Thyroid gland (tissue), 4 donors: Measurements from ENCODE around the gene TEX38. TPM values are rescaled to one million over a fixed set of nuclear protein-coding genes. Genes with fewer than 3 reads are reported as not detected.

Source experiments
- DNase-seq, 2 donors: peaks; one replicate each; pipeline ENCODE4 v3.0.0-alpha.2; 2019
- H3K27ac ChIP-seq, 3 donors: fragments of 200-600 bp; sonication (generic); 1 replicate in 2 of 3; 2 replicates in 1 of 3; pipeline ENCODE4 v1.5.1; 2016 to 2019; ENCODE audit warnings: mild to moderate bottlenecking in 1 of 3, moderate library complexity in 1 of 3
- H3K27me3 ChIP-seq: fragments of 200-600 bp; sonication (generic); one replicate; pipeline ENCODE4 v1.5.1; 2019
- H3K36me3 ChIP-seq, 2 donors: fragments of 200-600 bp; sonication (generic); one replicate each; pipeline ENCODE4 v1.5.1; 2016 to 2019
- H3K4me1 ChIP-seq, 2 donors: fragments of 200-600 bp; sonication (generic); one replicate each; pipeline ENCODE4 v1.5.1; 2017 to 2019
- H3K4me3 ChIP-seq, 3 donors: fragments of 200-600 bp; sonication (generic); replicated peaks in 1 of 3; 1 replicate in 2 of 3; 2 replicates in 1 of 3; pipeline ENCODE4 v1.5.1; 2016; ENCODE audit warnings: mild to moderate bottlenecking in 1 of 3
- H3K9me3 ChIP-seq: fragments of 200-600 bp; sonication (generic); one replicate; pipeline ENCODE4 v1.5.1; 2017
- POLR2A ChIP-seq, 2 donors: fragments of 450-650 bp; IDR thresholded peaks; one replicate each; pipeline ENCODE4 v1.6.1; 2017; ENCODE audit warnings: antibody characterized with exemption in 2 of 2, mild to moderate bottlenecking in 2 of 2, moderate library complexity in 1 of 2
- WGBS, 2 donors: methylation state at CpG; one replicate each; pipeline ENCODE4 v1.1.5; 2017; 5-methylcytosine and 5-hydroxymethylcytosine counted together
- intact Hi-C: fragments of 100-400 bp; cut with DNase I; formaldehyde crosslinking; loops from one replicate; pipeline ENCODE4 v1.15.1; 2023
- total RNA-seq, 4 donors: library from RNA; depleted of rRNA; stranded (reverse); fragments of >200 nt; gene quantifications; one replicate each; pipeline ENCODE4 v1.2.3, GENCODE V29; 2016
- TF ChIP-seq, protein P1 (sequence below), 6 experiments: fragments of 200-600 bp in 3 of 6; fragments of 450-650 bp in 3 of 6; sonication (generic) in 3 of 6; IDR thresholded peaks; one replicate each; pipeline ENCODE4 v1.5.1; 2016 to 2019; ENCODE audit warnings: antibody characterized with exemption in 6 of 6, mild to moderate bottlenecking in 2 of 6, inconsistent platforms in 1 of 6, moderate library complexity in 1 of 6

Gene TEX38
- total RNA-seq, 4 donors from 2014 or later: 2.1 TPM; not detected in 3

DNA sequence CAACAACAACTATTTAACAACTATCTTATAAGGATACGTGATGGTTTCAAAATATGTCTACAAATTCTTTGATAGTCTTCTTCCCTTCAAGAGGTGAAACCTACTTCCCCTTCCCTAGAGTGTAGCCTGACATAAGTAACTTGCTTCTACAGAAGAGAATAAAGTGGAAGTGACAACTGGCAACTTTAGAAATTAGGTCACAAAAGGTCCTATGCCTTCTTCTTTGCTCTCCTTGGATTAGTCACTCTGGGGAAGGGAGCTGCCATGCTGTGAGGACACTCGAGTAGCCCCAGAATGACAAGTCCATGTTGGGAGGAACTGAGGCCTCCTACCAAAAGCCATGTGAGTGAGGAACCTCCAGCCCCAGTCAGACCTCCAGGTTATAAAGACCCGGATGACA lies 28.0 kb downstream of the TEX38 start:
- no peak for DNase-seq
- Histone ChIP-seq H3K36me3 (peaks cover 14 to 17% of the 10 kb centered on the region in 2 donors), H3K27me3 (no peaks in the 10 kb centered on the region), H3K4me1 (no peaks in the 10 kb centered on the region), H3K9me3 (no peaks in the 10 kb centered on the region), H3K27ac (no peak overlapping the region), H3K4me3 (no peak overlapping the region)
- TF ChIP-seq, protein P1, sequence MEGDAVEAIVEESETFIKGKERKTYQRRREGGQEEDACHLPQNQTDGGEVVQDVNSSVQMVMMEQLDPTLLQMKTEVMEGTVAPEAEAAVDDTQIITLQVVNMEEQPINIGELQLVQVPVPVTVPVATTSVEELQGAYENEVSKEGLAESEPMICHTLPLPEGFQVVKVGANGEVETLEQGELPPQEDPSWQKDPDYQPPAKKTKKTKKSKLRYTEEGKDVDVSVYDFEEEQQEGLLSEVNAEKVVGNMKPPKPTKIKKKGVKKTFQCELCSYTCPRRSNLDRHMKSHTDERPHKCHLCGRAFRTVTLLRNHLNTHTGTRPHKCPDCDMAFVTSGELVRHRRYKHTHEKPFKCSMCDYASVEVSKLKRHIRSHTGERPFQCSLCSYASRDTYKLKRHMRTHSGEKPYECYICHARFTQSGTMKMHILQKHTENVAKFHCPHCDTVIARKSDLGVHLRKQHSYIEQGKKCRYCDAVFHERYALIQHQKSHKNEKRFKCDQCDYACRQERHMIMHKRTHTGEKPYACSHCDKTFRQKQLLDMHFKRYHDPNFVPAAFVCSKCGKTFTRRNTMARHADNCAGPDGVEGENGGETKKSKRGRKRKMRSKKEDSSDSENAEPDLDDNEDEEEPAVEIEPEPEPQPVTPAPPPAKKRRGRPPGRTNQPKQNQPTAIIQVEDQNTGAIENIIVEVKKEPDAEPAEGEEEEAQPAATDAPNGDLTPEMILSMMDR (IDR thresholded peaks at IDR 0.05): no peak
- no peak for TF ChIP-seq POLR2A (IDR thresholded peaks at IDR 0.05)
- 77 to 78% methylated on average over 3 of the region's 3 CpGs for WGBS, 2 donors
- intact Hi-C loops: no loop called here

DNA sequence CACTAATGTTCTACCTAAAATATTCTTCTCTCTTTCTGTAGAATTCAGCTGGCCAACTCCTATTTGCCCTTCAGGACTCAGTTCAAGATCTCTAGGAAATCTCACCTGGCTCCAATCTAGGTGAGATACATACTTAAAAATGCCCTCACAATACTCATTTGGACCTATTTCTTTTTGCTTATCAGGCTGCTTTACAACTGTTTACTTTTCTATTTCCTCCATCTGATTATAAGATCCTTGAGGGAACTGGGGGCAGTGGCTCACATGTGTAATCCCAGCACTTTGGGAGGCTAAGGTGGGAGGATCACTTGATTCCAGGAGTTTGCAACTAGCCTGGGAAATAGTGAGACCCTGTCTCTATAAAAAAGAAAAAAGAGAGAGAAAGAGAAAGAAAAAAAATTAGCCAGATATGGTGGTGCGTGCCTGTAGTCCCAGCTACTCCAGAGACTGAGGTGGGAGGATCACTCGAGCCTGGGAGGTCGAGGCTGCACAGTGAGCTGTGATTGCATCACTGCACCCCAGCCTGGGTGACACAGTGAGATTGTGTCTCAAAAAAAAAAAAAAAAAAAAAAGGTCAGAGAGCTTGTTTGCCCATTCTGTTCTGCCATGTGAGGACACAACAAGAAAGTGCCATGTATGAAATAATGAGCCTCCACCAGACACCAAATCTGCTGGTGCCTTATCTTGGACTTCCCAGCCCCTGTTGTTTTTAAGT lies 32.4 kb downstream of the TEX38 start:
- Histone ChIP-seq H3K36me3 (peaks cover 30 to 33% of the 10 kb centered on the region in 2 donors), H3K4me1 (no peaks in the 10 kb centered on the region), H3K4me3 (no peak overlapping the region), H3K27ac (no peak overlapping the region), H3K27me3 (no peaks in the 10 kb centered on the region), H3K9me3 (no peaks in the 10 kb centered on the region)
- WGBS, 2 donors: 92% methylated on average over 3 of the region's 3 CpGs
- intact Hi-C loops: no loop called here
- no peak for DNase-seq
- TF ChIP-seq, protein P1 (IDR thresholded peaks at IDR 0.05): no peak
- TF ChIP-seq POLR2A (IDR thresholded peaks at IDR 0.05): no peak

DNA sequence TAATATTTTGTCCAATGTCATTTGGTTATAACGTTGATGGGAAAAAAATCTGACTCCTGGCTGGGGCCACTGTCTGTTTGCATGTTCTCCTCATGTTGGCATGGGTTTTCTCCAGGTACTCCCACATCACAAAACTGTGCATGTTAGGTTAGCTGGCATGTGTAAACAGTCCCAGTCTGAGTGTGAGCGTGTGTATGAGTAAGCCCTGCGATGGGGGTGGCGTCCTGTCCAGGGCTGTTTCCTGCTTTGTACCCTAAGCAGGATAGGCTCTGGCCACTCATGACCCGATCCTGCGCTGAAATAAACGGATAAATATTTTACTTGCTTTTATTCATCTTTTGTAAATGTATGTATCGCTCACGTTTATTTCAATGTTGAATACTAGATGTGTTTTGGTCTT lies 33.8 kb downstream of the TEX38 start:
- H3K27ac ChIP-seq: no peak overlapping the region
- no peaks in the 10 kb centered on the region for H3K4me1 ChIP-seq
- TF ChIP-seq POLR2A (IDR thresholded peaks at IDR 0.05): no peak
- TF ChIP-seq, protein P1 (IDR thresholded peaks at IDR 0.05): no peak
- H3K36me3 ChIP-seq: peaks cover 30 to 33% of the 10 kb centered on the region in 2 donors
- no peaks in the 10 kb centered on the region for H3K9me3 ChIP-seq
- H3K27me3 ChIP-seq: no peaks in the 10 kb centered on the region
- intact Hi-C loops: no loop called here
- no peak for DNase-seq
- WGBS, 2 donors: 87 to 90% methylated on average over 9 of the region's 9 CpGs
- H3K4me3 ChIP-seq: no peak overlapping the region

DNA sequence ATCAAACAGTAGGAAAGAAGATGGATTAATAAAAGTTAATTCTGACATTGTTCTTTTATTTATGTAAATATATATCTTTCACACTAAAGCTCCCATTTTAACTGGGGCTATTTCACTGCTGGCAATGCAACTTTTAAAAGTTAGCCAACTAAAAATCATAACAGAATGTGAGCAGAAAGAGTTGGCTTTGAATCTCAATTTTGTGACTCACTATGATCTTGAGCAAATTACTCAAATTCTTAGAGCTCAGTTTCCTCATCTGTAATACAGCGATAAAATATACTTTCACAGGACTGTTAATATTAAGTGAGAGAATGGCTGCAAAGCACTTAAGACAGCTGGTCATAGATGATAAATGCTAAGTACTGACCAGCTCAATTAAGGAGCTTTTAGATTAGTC lies 36.5 kb downstream of the TEX38 start:
- TF ChIP-seq, protein P1 (IDR thresholded peaks at IDR 0.05): no peak
- no peak for TF ChIP-seq POLR2A (IDR thresholded peaks at IDR 0.05)
- no peaks in the 10 kb centered on the region for H3K4me1 ChIP-seq
- H3K4me3 ChIP-seq: no peak overlapping the region
- intact Hi-C loops: no loop called here
- no peak overlapping the region for H3K27ac ChIP-seq
- peaks cover 30 to 34% of the 10 kb centered on the region in 2 donors for H3K36me3 ChIP-seq
- no peak for DNase-seq
- H3K27me3 ChIP-seq: no peaks in the 10 kb centered on the region
- no peaks in the 10 kb centered on the region for H3K9me3 ChIP-seq
- WGBS, 2 donors: 91 to 94% methylated on average over 1 of the region's 1 CpG

DNA sequence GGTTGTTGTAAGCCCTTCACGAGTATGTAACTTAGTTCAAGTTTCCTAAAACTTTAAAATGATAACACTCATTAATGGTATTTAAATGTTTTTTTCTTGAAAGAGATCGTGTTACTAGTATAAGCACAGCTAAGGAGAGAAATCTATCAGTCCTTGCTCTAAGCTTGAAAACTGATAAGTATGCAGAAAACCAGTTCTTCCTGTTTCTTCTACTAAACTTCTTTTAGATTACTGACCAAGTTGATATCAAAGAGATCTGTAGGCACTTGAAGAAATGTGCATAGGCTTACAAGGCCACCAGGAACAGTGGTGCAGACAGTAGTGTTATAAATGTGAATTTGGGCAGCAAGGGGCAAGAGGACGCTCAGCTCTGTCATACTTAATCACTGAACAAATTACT lies 43.3 kb downstream of the TEX38 start:
- DNase-seq: no peak
- TF ChIP-seq, protein P1 (IDR thresholded peaks at IDR 0.05): no peak
- no peak for TF ChIP-seq POLR2A (IDR thresholded peaks at IDR 0.05)
- no peaks in the 10 kb centered on the region for H3K27me3 ChIP-seq
- H3K27ac ChIP-seq: no peak overlapping the region
- peaks cover 8 to 22% of the 10 kb centered on the region in 2 donors for H3K36me3 ChIP-seq
- no peak overlapping the region for H3K4me3 ChIP-seq
- peaks cover 14 to 20% of the 10 kb centered on the region in 2 donors for H3K4me1 ChIP-seq
- no peaks in the 10 kb centered on the region for H3K9me3 ChIP-seq
- intact Hi-C loops: no loop called here
- WGBS, 2 donors: 45 to 59% methylated on average over 3 of the region's 3 CpGs
